Measurements from ENCODE around the gene WDR90. TPM values are rescaled to one million over a fixed set of nuclear protein-coding genes. Genes with fewer than 3 reads are reported as not detected.

Gene WDR90
- polyA plus RNA-seq, 2 donors: 19.5 to 45.3 TPM

GRCh38 chr16:625977-626765 lies 23.0 kb upstream of the WDR90 start:
- Histone ChIP-seq H3K27ac (ENCODE audit: low read depth in 2 of 2, low read length in 1 of 2) (no peak overlapping the region), H3K9me3 (ENCODE audit: control insufficient read depth in 2 of 2, insufficient read depth in 1 of 2, low read depth in 1 of 2, low read length in 1 of 2) (no peaks in the 10 kb centered on the region), H3K27me3 (ENCODE audit: control insufficient read depth in 1 of 2, insufficient read depth in 2 of 2, low read length in 2 of 2) (no peaks in the 10 kb centered on the region), H3K36me3 (ENCODE audit: control insufficient read depth in 2 of 2, insufficient read depth in 2 of 2, low read length in 1 of 2) (peaks cover 0 to 35% of the 10 kb centered on the region in 2 donors), H3K4me3 (ENCODE audit: low read depth in 1 of 2, low read length in 2 of 2) (no peak overlapping the region), H3K4me1 (ENCODE audit: control insufficient read depth in 2 of 2, insufficient read depth in 2 of 2, low read length in 1 of 2) (peaks cover 13 to 16% of the 10 kb centered on the region in 2 donors)
- WGBS, 2 donors: 94 to 95% methylated on average over 35 of the region's 35 CpGs

- Histone ChIP-seq H3K27ac (ENCODE audit: low read depth in 2 of 2, low read length in 1 of 2) (no peak overlapping the region), H3K27me3 (ENCODE audit: control insufficient read depth in 1 of 2, insufficient read depth in 2 of 2, low read length in 2 of 2) (no peaks in the 10 kb centered on the region), H3K4me3 (ENCODE audit: low read depth in 1 of 2, low read length in 2 of 2) (no peak overlapping the region), H3K36me3 (ENCODE audit: control insufficient read depth in 2 of 2, insufficient read depth in 2 of 2, low read length in 1 of 2) (peaks cover 0 to 35% of the 10 kb centered on the region in 2 donors), H3K4me1 (ENCODE audit: control insufficient read depth in 2 of 2, insufficient read depth in 2 of 2, low read length in 1 of 2) (peaks cover 10 to 11% of the 10 kb centered on the region in 2 donors), H3K9me3 (ENCODE audit: control insufficient read depth in 2 of 2, insufficient read depth in 1 of 2, low read depth in 1 of 2, low read length in 1 of 2) (no peaks in the 10 kb centered on the region)
- WGBS, 2 donors: 70 to 81% methylated on average over 29 of the region's 29 CpGs
Measured at GRCh38 chr16:626787-627453, 22.2 kb upstream of the WDR90 start.

- no peak overlapping the region for H3K4me3 ChIP-seq (ENCODE audit: low read depth in 1 of 2, low read length in 2 of 2)
- H3K36me3 ChIP-seq (ENCODE audit: control insufficient read depth in 2 of 2, insufficient read depth in 2 of 2, low read length in 1 of 2): peaks cover 0 to 35% of the 10 kb centered on the region in 2 donors
- no peaks in the 10 kb centered on the region for H3K9me3 ChIP-seq (ENCODE audit: control insufficient read depth in 2 of 2, insufficient read depth in 1 of 2, low read depth in 1 of 2, low read length in 1 of 2)
- 82 to 88% methylated on average over 50 of the region's 50 CpGs for WGBS, 2 donors
- no peak overlapping the region for H3K27ac ChIP-seq (ENCODE audit: low read depth in 2 of 2, low read length in 1 of 2)
- H3K4me1 ChIP-seq (ENCODE audit: control insufficient read depth in 2 of 2, insufficient read depth in 2 of 2, low read length in 1 of 2): peaks cover 10 to 11% of the 10 kb centered on the region in 2 donors
- H3K27me3 ChIP-seq (ENCODE audit: control insufficient read depth in 1 of 2, insufficient read depth in 2 of 2, low read length in 2 of 2): no peaks in the 10 kb centered on the region
Measured at GRCh38 chr16:627454-628239, 21.5 kb upstream of the WDR90 start.

- H3K36me3 ChIP-seq (ENCODE audit: control insufficient read depth in 2 of 2, insufficient read depth in 2 of 2, low read length in 1 of 2): peaks cover 0 to 42% of the 10 kb centered on the region in 2 donors
- WGBS, 2 donors: 90 to 91% methylated on average over 33 of the region's 33 CpGs
- no peaks in the 10 kb centered on the region for H3K9me3 ChIP-seq (ENCODE audit: control insufficient read depth in 2 of 2, insufficient read depth in 1 of 2, low read depth in 1 of 2, low read length in 1 of 2)
- H3K27me3 ChIP-seq (ENCODE audit: control insufficient read depth in 1 of 2, insufficient read depth in 2 of 2, low read length in 2 of 2): no peaks in the 10 kb centered on the region
- H3K4me3 ChIP-seq (ENCODE audit: low read depth in 1 of 2, low read length in 2 of 2): no peak overlapping the region
- H3K27ac ChIP-seq (ENCODE audit: low read depth in 2 of 2, low read length in 1 of 2): no peak overlapping the region
- peaks cover 10 to 11% of the 10 kb centered on the region in 2 donors for H3K4me1 ChIP-seq (ENCODE audit: control insufficient read depth in 2 of 2, insufficient read depth in 2 of 2, low read length in 1 of 2)
Measured at GRCh38 chr16:628321-629061, 20.7 kb upstream of the WDR90 start.

- no peaks in the 10 kb centered on the region for H3K9me3 ChIP-seq (ENCODE audit: control insufficient read depth in 2 of 2, insufficient read depth in 1 of 2, low read depth in 1 of 2, low read length in 1 of 2)
- no peak overlapping the region for H3K27ac ChIP-seq (ENCODE audit: low read depth in 2 of 2, low read length in 1 of 2)
- H3K4me3 ChIP-seq (ENCODE audit: low read depth in 1 of 2, low read length in 2 of 2): no peak overlapping the region
- H3K36me3 ChIP-seq (ENCODE audit: control insufficient read depth in 2 of 2, insufficient read depth in 2 of 2, low read length in 1 of 2): peaks cover 0 to 50% of the 10 kb centered on the region in 2 donors
- WGBS, 2 donors: 71 to 73% methylated on average over 28 to 29 of the region's 29 CpGs
- no peaks in the 10 kb centered on the region for H3K27me3 ChIP-seq (ENCODE audit: control insufficient read depth in 1 of 2, insufficient read depth in 2 of 2, low read length in 2 of 2)
- peaks cover 10 to 11% of the 10 kb centered on the region in 2 donors for H3K4me1 ChIP-seq (ENCODE audit: control insufficient read depth in 2 of 2, insufficient read depth in 2 of 2, low read length in 1 of 2)
Measured at GRCh38 chr16:629185-629832, 19.9 kb upstream of the WDR90 start.

DNA sequence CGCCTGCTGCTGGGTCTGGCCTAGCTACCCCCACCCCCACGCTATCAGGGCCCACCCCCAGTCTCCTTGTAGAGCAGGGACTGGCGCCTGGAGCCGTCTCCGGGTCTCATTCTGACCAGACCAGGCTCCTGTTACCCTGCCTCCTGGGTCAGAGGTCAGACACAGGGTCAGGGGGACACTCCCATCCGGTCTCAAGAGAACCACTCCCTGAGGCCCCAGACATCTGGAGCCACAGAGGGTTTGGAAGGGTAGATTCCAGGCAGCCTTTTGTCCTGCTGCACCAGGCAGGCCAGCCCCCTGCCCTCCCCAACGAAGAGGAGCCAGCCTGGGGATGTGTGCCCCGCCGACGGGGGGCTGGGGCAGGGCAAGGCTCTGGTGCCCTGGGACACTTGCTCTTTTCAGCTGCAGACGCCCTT lies 19.3 kb upstream of the WDR90 start:
- Histone ChIP-seq H3K4me3 (ENCODE audit: low read depth in 1 of 2, low read length in 2 of 2) (no peak overlapping the region), H3K27ac (ENCODE audit: low read depth in 2 of 2, low read length in 1 of 2) (no peak overlapping the region), H3K36me3 (ENCODE audit: control insufficient read depth in 2 of 2, insufficient read depth in 2 of 2, low read length in 1 of 2) (peaks cover 0 to 50% of the 10 kb centered on the region in 2 donors), H3K27me3 (ENCODE audit: control insufficient read depth in 1 of 2, insufficient read depth in 2 of 2, low read length in 2 of 2) (no peaks in the 10 kb centered on the region), H3K9me3 (ENCODE audit: control insufficient read depth in 2 of 2, insufficient read depth in 1 of 2, low read depth in 1 of 2, low read length in 1 of 2) (no peaks in the 10 kb centered on the region), H3K4me1 (ENCODE audit: control insufficient read depth in 2 of 2, insufficient read depth in 2 of 2, low read length in 1 of 2) (peaks cover 10 to 13% of the 10 kb centered on the region in 2 donors)
- WGBS, 2 donors: 39 to 51% methylated on average over 11 of the region's 11 CpGs

DNA sequence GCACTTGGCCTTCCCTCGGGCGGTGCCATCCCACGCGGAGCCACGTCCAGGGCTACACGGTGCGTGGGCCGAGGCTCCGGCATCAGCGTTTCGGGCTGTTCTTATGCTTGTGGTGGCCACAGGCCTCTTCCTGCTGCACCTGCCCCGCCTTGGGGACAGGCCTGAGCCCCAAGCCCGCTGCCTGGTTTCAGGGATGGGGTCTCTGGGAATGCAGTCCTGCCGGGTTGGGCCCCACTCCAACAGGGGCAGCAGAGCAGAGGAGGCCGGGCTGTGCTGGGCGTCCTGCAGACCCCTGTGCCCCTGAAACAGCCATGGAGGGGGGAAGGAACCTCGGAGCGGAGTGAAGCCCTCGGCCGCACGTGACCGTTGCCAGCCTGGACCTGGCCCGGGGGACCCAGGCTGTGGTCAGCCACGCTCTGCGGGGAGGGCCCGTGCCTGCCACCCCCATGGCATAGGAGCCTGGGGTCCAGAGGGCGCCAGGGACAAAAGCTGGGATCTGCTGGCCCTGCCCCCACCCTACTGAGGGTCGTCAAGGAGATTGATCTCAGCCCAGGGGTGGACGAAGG lies 18.8 kb upstream of the WDR90 start:
- H3K27me3 ChIP-seq (ENCODE audit: control insufficient read depth in 1 of 2, insufficient read depth in 2 of 2, low read length in 2 of 2): no peaks in the 10 kb centered on the region
- no peak overlapping the region for H3K4me3 ChIP-seq (ENCODE audit: low read depth in 1 of 2, low read length in 2 of 2)
- H3K9me3 ChIP-seq (ENCODE audit: control insufficient read depth in 2 of 2, insufficient read depth in 1 of 2, low read depth in 1 of 2, low read length in 1 of 2): no peaks in the 10 kb centered on the region
- WGBS, 2 donors: 42 to 48% methylated on average over 29 of the region's 29 CpGs
- H3K36me3 ChIP-seq (ENCODE audit: control insufficient read depth in 2 of 2, insufficient read depth in 2 of 2, low read length in 1 of 2): peaks cover 0 to 49% of the 10 kb centered on the region in 2 donors
- no peak overlapping the region for H3K27ac ChIP-seq (ENCODE audit: low read depth in 2 of 2, low read length in 1 of 2)
- H3K4me1 ChIP-seq (ENCODE audit: control insufficient read depth in 2 of 2, insufficient read depth in 2 of 2, low read length in 1 of 2): peaks cover 10 to 18% of the 10 kb centered on the region in 2 donors

- H3K36me3 ChIP-seq (ENCODE audit: control insufficient read depth in 2 of 2, insufficient read depth in 2 of 2, low read length in 1 of 2): peaks cover 0 to 43% of the 10 kb centered on the region in 2 donors
- H3K4me3 ChIP-seq (ENCODE audit: low read depth in 1 of 2, low read length in 2 of 2): no peak within 1 kb of the TSS
- H3K27ac ChIP-seq (ENCODE audit: low read depth in 2 of 2, low read length in 1 of 2): no peak within 1 kb of the TSS
- H3K27me3 ChIP-seq (ENCODE audit: control insufficient read depth in 1 of 2, insufficient read depth in 2 of 2, low read length in 2 of 2): no peaks in the 10 kb centered on the region
- WGBS, 2 donors: 4 to 5% methylated on average over 22 to 23 of the region's 23 CpGs
- H3K4me1 ChIP-seq (ENCODE audit: control insufficient read depth in 2 of 2, insufficient read depth in 2 of 2, low read length in 1 of 2): peaks cover 10 to 22% of the 10 kb centered on the region in 2 donors
- no peaks in the 10 kb centered on the region for H3K9me3 ChIP-seq (ENCODE audit: control insufficient read depth in 2 of 2, insufficient read depth in 1 of 2, low read depth in 1 of 2, low read length in 1 of 2)
Measured at GRCh38 chr16:630815-631405, 18.3 kb upstream of the WDR90 start, which contains the start of gene WFIKKN1. Gene WFIKKN1, plus strand, starts transcription at chr16:630985. Its CDS starts 269 bp downstream, at chr16:631254.
